Measurements from ENCODE around the gene NCK2. TPM values are rescaled to one million over a fixed set of nuclear protein-coding genes. Genes with fewer than 3 reads are reported as not detected.

The NCK2 gene
- total and polyA plus RNA-seq, 2 of the 13 experiments (the other 11 are each of a cell fraction or from before 2014, with no cell fraction given) = 14.8 to 23.5 TPM

- TF ChIP-seq PAXIP1 (CRISPR knock-in tag; conservative IDR thresholded peaks at IDR 0.05) (peak; percentile 95), TBX3 (IDR thresholded peaks at IDR 0.05; ENCODE audit: borderline replicate concordance) (no peak; the same call in 1 of the 2 replicates), SIN3A (IDR thresholded peaks at IDR 0.05; ENCODE audit: borderline replicate concordance, low read depth, low read length) (no peak), FOXO4 (CRISPR knock-in tag; conservative IDR thresholded peaks at IDR 0.05) (no peak), LRRFIP1 (CRISPR knock-in tag; conservative IDR thresholded peaks at IDR 0.05) (no peak), ZNF263 (CRISPR knock-in tag; IDR thresholded peaks at IDR 0.05) (peak; percentile 96), TIGD3 (CRISPR knock-in tag; IDR thresholded peaks at IDR 0.05; ENCODE audit: borderline replicate concordance) (no peak), SMC3 (IDR thresholded peaks at IDR 0.05; ENCODE audit: low read length) (peak; percentile 15), E2F2 (CRISPR knock-in tag; IDR thresholded peaks at IDR 0.05; ENCODE audit: borderline replicate concordance) (no peak), ZNF460 (CRISPR knock-in tag; IDR thresholded peaks at IDR 0.05; ENCODE audit: borderline replicate concordance) (no peak; the same call in 1 of the 2 replicates), TCF12 (IDR thresholded peaks at IDR 0.05) (no peak), TCF12 (CRISPR knock-in tag; IDR thresholded peaks at IDR 0.05) (peak; percentile 69; the same call in 1 of the 2 replicates), ZNF30 (CRISPR knock-in tag; IDR thresholded peaks at IDR 0.05) (no peak)
Observed at GRCh38 chr2:105919191-105919811, 174.6 kb downstream of the NCK2 start (continued).

Measured in HepG2 (cell line).